ENCODE results near the gene MTPN. TPM values are rescaled to one million over a fixed set of nuclear protein-coding genes. Genes with fewer than 3 reads are reported as not detected.

Gene MTPN
- total RNA-seq, 2 experiments from 2014 or later = 88.4 to 94.0 TPM

DNA sequence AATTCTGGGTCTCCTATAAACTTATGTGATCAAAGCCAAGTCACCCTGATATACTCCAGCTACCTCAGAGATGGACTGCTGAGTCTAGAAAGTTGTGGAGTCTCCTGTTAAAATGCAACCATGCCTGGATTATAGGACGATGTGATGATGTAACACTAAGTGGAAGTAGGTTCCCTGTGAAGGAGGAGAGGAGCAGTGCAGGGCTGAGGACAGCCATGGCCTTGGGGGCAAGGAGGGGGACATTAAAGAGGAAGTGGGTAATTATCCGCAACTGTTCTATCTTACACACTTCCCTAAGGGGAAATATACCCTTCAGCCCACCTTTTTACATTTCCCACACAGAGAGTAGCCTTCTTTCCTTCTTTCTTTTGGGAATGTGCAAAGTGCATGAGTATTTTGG lies 63.8 kb downstream of the MTPN start:
- H3K4me1 ChIP-seq (ENCODE audit: insufficient read depth, low read length) = no peaks in the 10 kb centered on the region
- H3K36me3 ChIP-seq (ENCODE audit: insufficient read depth, low read length) = no peaks in the 10 kb centered on the region
- H3K27ac ChIP-seq (ENCODE audit: low read depth in 1 of 2, low read length in 2 of 2) = no peak overlapping the region
- H3K27me3 ChIP-seq (ENCODE audit: control insufficient read depth in 1 of 2, insufficient read depth in 2 of 2, low read length in 2 of 2) = no peaks in the 10 kb centered on the region
- Mint-ChIP-seq H3K9me3 (no peaks in the 10 kb centered on the region), H3K36me3 (ENCODE audit: low read depth) (no peaks in the 10 kb centered on the region), H3K4me1 (ENCODE audit: low read depth) (no peaks in the 10 kb centered on the region), H3K27ac (no peak overlapping the region), H3K4me3 (no peak overlapping the region), H3K27me3 (no peaks in the 10 kb centered on the region)
- H3K9me3 ChIP-seq (ENCODE audit: control insufficient read depth in 1 of 2, insufficient read depth in 1 of 2, low read length in 2 of 2) = no peaks in the 10 kb centered on the region
- ATAC-seq (ENCODE audit: poor library complexity) = no peak
- CTCF ChIA-PET = no interaction called here
- POLR2A ChIA-PET = no interaction called here
- no peak overlapping the region for H3K4me3 ChIP-seq (ENCODE audit: low read length)
- DNase-seq = no peak
- TF ChIP-seq, protein P1, sequence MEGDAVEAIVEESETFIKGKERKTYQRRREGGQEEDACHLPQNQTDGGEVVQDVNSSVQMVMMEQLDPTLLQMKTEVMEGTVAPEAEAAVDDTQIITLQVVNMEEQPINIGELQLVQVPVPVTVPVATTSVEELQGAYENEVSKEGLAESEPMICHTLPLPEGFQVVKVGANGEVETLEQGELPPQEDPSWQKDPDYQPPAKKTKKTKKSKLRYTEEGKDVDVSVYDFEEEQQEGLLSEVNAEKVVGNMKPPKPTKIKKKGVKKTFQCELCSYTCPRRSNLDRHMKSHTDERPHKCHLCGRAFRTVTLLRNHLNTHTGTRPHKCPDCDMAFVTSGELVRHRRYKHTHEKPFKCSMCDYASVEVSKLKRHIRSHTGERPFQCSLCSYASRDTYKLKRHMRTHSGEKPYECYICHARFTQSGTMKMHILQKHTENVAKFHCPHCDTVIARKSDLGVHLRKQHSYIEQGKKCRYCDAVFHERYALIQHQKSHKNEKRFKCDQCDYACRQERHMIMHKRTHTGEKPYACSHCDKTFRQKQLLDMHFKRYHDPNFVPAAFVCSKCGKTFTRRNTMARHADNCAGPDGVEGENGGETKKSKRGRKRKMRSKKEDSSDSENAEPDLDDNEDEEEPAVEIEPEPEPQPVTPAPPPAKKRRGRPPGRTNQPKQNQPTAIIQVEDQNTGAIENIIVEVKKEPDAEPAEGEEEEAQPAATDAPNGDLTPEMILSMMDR (IDR thresholded peaks at IDR 0.05) = no peak
- intact Hi-C loops (cut with DNase I, micrococcal nuclease) = no loop called here

GRCh38 chr7:135911099-135911498 lies 66.1 kb downstream of the MTPN start:
- no peak overlapping the region for H3K4me3 Mint-ChIP-seq
- no peak for ATAC-seq (ENCODE audit: poor library complexity)
- DNase-seq = no peak
- intact Hi-C loops (cut with DNase I, micrococcal nuclease) = no loop called here
- H3K4me1 ChIP-seq (ENCODE audit: insufficient read depth, low read length) = no peaks in the 10 kb centered on the region
- ChIA-PET POLR2A (no interaction called here), CTCF (no interaction called here)
- H3K27me3 ChIP-seq (ENCODE audit: control insufficient read depth in 1 of 2, insufficient read depth in 2 of 2, low read length in 2 of 2) = no peaks in the 10 kb centered on the region
- no peak overlapping the region for H3K27ac Mint-ChIP-seq
- TF ChIP-seq, protein P1 (IDR thresholded peaks at IDR 0.05) = no peak
- no peaks in the 10 kb centered on the region for H3K9me3 ChIP-seq (ENCODE audit: control insufficient read depth in 1 of 2, insufficient read depth in 1 of 2, low read length in 2 of 2)
- no peaks in the 10 kb centered on the region for H3K4me1 Mint-ChIP-seq (ENCODE audit: low read depth)
- no peak overlapping the region for H3K27ac ChIP-seq (ENCODE audit: low read depth in 1 of 2, low read length in 2 of 2)
- H3K36me3 Mint-ChIP-seq (ENCODE audit: low read depth) = no peaks in the 10 kb centered on the region
- no peak overlapping the region for H3K4me3 ChIP-seq (ENCODE audit: low read length)
- H3K27me3 Mint-ChIP-seq = no peaks in the 10 kb centered on the region
- H3K36me3 ChIP-seq (ENCODE audit: insufficient read depth, low read length) = no peaks in the 10 kb centered on the region
- no peaks in the 10 kb centered on the region for H3K9me3 Mint-ChIP-seq

GRCh38 chr7:135910393-135911036 lies 66.6 kb downstream of the MTPN start:
- POLR2A ChIA-PET = no interaction called here
- H3K27me3 ChIP-seq (ENCODE audit: control insufficient read depth in 1 of 2, insufficient read depth in 2 of 2, low read length in 2 of 2) = no peaks in the 10 kb centered on the region
- H3K4me3 Mint-ChIP-seq = no peak overlapping the region
- H3K9me3 ChIP-seq (ENCODE audit: control insufficient read depth in 1 of 2, insufficient read depth in 1 of 2, low read length in 2 of 2) = no peaks in the 10 kb centered on the region
- no peaks in the 10 kb centered on the region for H3K4me1 Mint-ChIP-seq (ENCODE audit: low read depth)
- H3K4me3 ChIP-seq (ENCODE audit: low read length) = no peak overlapping the region
- H3K36me3 ChIP-seq (ENCODE audit: insufficient read depth, low read length) = no peaks in the 10 kb centered on the region
- ATAC-seq (ENCODE audit: poor library complexity) = no peak
- no peak for DNase-seq
- intact Hi-C loops (cut with DNase I, micrococcal nuclease) = no loop called here
- no peak overlapping the region for H3K27ac ChIP-seq (ENCODE audit: low read depth in 1 of 2, low read length in 2 of 2)
- no peaks in the 10 kb centered on the region for H3K36me3 Mint-ChIP-seq (ENCODE audit: low read depth)
- no peaks in the 10 kb centered on the region for H3K27me3 Mint-ChIP-seq
- no peaks in the 10 kb centered on the region for H3K4me1 ChIP-seq (ENCODE audit: insufficient read depth, low read length)
- H3K27ac Mint-ChIP-seq = no peak overlapping the region
- no peaks in the 10 kb centered on the region for H3K9me3 Mint-ChIP-seq
- CTCF ChIA-PET = no interaction called here
- TF ChIP-seq, protein P1 (IDR thresholded peaks at IDR 0.05) = no peak

Data from CD4-positive, alpha-beta T cell (primary cell).